GM10248 (cell line): ENCODE measurements around the gene SDK1.

Experiments
- CTCF ChIA-PET: fragments of 300-600 bp; sonication (Branson Sonifier 250); formaldehyde crosslinking; extraction: SDS; loops from one replicate; lab custom pipeline; 2021; ENCODE audit warnings: antibody characterized with exemption; lab: Yijun Ruan, JAX
- POLR2A ChIA-PET: fragments of 350-650 bp; sonication (Branson Sonifier 250); formaldehyde crosslinking; extraction: SDS; loops from one replicate; lab custom pipeline; 2020; ENCODE audit warnings: antibody characterized with exemption; lab: Yijun Ruan, JAX
- DNase-seq: peaks from one replicate; pipeline ENCODE4 v3.0.0; 2012; ENCODE audit errors: extremely low spot score
- CTCF ChIP-seq: IDR thresholded peaks from 2 replicates; pipeline ENCODE4 v1.5.1; 2012; ENCODE audit warnings: mild to moderate bottlenecking, low read depth; ENCODE audit errors: extremely low read depth, missing control alignments, control extremely low read depth

Gene SDK1

GRCh38 chr7:4186513-4186780 is 885.4 kb downstream of the SDK1 start:
- no peak for TF ChIP-seq CTCF
- no peak for DNase-seq
- CTCF ChIA-PET = no interaction called here
- POLR2A ChIA-PET = no interaction called here

GRCh38 chr7:4188651-4189050 is 887.6 kb downstream of the SDK1 start:
- TF ChIP-seq CTCF = no peak
- DNase-seq = no peak
- POLR2A ChIA-PET = no interaction called here
- CTCF ChIA-PET = no interaction called here

DNA sequence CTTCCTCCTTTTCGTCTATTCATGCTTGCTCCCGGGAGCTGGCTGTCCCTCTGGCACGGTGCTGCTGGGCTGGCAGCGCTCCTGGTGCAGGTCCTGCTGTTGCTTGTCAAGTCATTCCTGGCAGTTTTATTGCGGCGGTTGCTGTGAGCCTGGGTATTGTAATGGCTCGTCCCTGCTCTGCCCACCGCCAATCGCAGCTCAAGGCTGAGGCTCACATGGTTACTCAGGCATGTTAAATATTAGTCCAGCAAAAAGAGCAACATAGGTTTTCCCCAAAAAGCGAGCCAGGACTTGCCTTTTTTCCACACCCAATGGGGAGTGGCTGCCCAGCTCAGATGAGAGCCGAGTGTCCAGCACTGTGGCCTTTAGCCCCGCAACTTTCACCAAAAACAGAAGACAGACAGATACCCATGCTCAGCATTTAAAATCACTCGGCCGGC is 888.1 kb downstream of the SDK1 start:
- ChIA-PET CTCF (no interaction called here), POLR2A (no interaction called here)
- no peak for TF ChIP-seq CTCF
- no peak for DNase-seq

DNA sequence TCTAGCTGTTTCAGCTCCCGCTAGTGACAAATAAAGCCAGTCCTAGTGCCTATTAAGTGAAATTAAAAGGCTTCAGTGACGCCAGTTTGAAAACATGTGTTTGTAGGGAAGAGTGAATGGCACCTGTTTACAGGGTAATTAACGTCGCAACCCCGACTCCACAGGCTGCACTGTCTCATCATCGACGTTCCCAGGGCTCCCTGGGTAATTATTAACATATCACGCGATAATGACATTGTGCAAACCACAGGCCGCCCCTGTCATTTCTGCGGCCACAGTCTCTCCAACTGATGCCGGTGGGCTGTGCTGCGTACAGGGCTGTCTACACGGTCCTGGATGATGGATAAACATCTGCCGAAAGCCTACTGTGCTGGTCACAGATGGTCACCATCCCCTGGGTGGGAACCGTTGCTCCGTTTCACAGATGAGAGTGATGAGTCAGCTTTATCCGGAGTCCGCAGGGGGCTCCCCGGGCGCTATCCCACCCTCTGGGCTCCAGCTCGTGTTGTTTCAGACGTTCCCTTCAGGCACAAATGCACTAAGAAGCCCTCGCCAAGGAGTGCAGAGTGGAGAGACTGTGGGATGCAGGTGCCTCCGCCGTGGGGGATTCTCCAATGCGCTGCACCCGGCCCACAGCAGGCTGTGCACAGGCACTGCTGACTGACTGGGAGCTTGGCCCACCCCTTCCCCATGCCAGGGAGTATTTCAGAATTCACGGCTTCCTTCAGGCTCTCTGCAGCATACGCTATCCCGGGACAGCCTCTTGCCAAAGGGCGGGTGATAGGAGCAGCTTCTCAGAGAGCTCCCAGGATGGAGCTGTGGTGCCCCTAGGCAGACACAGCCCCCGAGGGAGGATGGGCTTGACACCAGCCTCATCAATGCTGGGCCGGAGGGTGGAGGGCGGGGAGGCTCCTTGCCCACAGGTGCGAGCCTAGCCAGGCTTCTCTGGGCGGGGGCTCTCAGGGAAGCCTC is 889.2 kb downstream of the SDK1 start:
- TF ChIP-seq CTCF = no peak
- POLR2A ChIA-PET = no interaction called here
- DNase-seq = no peak
- CTCF ChIA-PET = no interaction called here

DNA sequence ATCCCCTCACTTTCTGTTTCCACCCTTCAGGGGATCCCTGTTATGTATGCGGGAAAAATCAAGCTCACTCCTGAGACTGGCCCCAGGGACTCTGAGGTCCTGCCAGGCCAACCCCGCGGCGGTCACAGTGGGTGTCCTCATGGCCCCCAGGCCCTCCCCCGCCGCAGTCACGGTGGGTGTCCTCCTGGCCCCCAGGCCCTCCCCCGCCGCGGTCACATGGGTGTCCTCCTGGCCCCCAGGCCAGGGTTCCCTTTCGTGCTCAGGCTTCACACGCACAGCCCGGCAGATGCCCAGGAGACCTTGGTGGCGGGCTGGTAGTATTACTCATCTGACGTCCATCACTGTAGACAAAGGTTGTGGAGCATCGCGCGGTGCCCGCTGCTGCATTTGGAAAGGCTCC is 890.0 kb downstream of the SDK1 start:
- DNase-seq = no peak
- no peak for TF ChIP-seq CTCF
- POLR2A ChIA-PET = no interaction called here
- CTCF ChIA-PET = no interaction called here

DNA sequence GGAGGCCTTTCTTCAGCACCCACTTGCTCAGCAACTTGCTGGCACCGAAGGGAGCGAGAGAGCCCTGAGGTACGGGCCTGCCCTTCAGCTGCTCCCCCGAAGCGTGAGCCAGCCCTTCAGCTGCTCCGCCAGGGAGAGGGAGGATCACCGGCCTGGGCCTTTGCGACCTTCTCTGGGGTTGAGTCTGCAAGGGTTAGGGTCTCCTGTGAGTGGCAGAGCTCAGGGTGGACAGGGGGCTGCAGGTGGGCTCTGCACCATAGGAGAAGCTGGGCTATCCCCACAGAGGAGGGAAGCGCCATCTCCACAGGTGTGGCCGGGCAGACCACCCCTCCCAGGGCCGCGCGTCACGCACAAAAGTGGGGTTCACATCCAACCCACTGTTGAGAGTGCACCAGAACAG is 890.5 kb downstream of the SDK1 start:
- ChIA-PET CTCF (no interaction called here), POLR2A (no interaction called here)
- no peak for TF ChIP-seq CTCF
- no peak for DNase-seq
